ENCODE results near the gene TPD52L2.
"Not testable (repeated sequence)": the region's sequence is repeated elsewhere in the genome, so short reads cannot be mapped to it uniquely, and the experiment has no call there.

Gene TPD52L2

DNA sequence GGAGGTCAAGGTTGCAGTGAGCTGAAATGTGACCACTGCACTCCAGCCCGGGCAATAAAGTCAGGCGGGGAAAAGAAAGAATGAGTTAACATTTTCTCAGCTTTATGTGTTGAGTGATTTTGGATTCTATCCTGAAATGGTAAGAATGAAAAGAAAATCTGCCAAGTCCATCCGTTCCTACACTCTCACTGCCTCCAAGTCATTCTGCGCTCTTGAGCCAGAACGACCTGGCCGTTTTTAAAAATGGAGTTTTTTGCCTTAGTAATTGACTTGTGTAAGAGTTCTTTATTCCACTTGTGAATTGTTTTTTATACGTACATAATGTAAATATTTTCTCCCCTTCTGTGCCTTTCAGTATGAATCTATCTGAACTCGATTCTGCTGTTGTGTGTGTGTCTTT lies 58.6 kb downstream of the TPD52L2 start:
- Histone ChIP-seq H3K4me3 (replicated peaks; ENCODE audit: insufficient read depth, low read length) (no peak overlapping the region), H3K27ac (replicated peaks) (no peak overlapping the region; the same call in 1 of the 2 replicates), H3K27me3 (ENCODE audit: insufficient read depth, poor library complexity, severe bottlenecking) (no peaks in the 10 kb centered on the region)
- DNase-seq (ENCODE audit: low read depth in 1 of 2, low spot score in 1 of 2) = no peak
- TF ChIP-seq, protein P1, sequence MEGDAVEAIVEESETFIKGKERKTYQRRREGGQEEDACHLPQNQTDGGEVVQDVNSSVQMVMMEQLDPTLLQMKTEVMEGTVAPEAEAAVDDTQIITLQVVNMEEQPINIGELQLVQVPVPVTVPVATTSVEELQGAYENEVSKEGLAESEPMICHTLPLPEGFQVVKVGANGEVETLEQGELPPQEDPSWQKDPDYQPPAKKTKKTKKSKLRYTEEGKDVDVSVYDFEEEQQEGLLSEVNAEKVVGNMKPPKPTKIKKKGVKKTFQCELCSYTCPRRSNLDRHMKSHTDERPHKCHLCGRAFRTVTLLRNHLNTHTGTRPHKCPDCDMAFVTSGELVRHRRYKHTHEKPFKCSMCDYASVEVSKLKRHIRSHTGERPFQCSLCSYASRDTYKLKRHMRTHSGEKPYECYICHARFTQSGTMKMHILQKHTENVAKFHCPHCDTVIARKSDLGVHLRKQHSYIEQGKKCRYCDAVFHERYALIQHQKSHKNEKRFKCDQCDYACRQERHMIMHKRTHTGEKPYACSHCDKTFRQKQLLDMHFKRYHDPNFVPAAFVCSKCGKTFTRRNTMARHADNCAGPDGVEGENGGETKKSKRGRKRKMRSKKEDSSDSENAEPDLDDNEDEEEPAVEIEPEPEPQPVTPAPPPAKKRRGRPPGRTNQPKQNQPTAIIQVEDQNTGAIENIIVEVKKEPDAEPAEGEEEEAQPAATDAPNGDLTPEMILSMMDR (IDR thresholded peaks at IDR 0.05; ENCODE audit: insufficient read depth, low read length) = no peak
- TF ChIP-seq POLR2AphosphoS5 (IDR thresholded peaks at IDR 0.05; ENCODE audit: low read depth) (no peak), GABPA (IDR thresholded peaks at IDR 0.05; ENCODE audit: low read depth) (no peak), SPI1 (IDR thresholded peaks at IDR 0.05; ENCODE audit: borderline replicate concordance, low read depth) (no peak)
- TF ChIP-seq, protein P2, sequence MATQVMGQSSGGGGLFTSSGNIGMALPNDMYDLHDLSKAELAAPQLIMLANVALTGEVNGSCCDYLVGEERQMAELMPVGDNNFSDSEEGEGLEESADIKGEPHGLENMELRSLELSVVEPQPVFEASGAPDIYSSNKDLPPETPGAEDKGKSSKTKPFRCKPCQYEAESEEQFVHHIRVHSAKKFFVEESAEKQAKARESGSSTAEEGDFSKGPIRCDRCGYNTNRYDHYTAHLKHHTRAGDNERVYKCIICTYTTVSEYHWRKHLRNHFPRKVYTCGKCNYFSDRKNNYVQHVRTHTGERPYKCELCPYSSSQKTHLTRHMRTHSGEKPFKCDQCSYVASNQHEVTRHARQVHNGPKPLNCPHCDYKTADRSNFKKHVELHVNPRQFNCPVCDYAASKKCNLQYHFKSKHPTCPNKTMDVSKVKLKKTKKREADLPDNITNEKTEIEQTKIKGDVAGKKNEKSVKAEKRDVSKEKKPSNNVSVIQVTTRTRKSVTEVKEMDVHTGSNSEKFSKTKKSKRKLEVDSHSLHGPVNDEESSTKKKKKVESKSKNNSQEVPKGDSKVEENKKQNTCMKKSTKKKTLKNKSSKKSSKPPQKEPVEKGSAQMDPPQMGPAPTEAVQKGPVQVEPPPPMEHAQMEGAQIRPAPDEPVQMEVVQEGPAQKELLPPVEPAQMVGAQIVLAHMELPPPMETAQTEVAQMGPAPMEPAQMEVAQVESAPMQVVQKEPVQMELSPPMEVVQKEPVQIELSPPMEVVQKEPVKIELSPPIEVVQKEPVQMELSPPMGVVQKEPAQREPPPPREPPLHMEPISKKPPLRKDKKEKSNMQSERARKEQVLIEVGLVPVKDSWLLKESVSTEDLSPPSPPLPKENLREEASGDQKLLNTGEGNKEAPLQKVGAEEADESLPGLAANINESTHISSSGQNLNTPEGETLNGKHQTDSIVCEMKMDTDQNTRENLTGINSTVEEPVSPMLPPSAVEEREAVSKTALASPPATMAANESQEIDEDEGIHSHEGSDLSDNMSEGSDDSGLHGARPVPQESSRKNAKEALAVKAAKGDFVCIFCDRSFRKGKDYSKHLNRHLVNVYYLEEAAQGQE (IDR thresholded peaks at IDR 0.05; ENCODE audit: insufficient replicate concordance, low read depth) = no peak

DNA sequence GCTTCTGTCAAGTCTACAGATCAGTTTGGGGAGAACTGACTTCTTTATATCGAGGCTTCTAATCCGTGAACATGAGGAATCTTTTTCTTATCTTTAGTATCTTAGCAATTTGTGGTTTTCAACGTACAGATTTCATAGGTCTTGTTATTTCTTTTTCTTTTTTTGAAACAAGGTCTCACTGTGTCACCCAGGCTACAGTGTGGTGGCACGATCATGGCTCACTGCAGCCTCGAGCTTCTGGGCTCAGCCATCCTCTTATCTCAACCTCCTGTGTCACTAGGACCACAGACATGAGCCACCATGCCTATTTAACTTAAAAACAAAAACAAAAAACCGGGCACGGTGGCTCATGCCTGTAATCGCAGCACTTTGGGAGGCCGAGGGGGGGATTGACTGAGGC lies 59.2 kb downstream of the TPD52L2 start:
- H3K4me3 ChIP-seq (replicated peaks; ENCODE audit: insufficient read depth, low read length) = no peak overlapping the region
- no peak for DNase-seq (ENCODE audit: low read depth in 1 of 2, low spot score in 1 of 2)
- H3K27me3 ChIP-seq (ENCODE audit: insufficient read depth, poor library complexity, severe bottlenecking) = no peaks in the 10 kb centered on the region
- TF ChIP-seq, protein P1 (IDR thresholded peaks at IDR 0.05; ENCODE audit: insufficient read depth, low read length) = no peak
- TF ChIP-seq POLR2AphosphoS5 (IDR thresholded peaks at IDR 0.05; ENCODE audit: low read depth) (no peak), SPI1 (IDR thresholded peaks at IDR 0.05; ENCODE audit: borderline replicate concordance, low read depth) (no peak), GABPA (IDR thresholded peaks at IDR 0.05; ENCODE audit: low read depth) (no peak)
- TF ChIP-seq, protein P2 (IDR thresholded peaks at IDR 0.05; ENCODE audit: insufficient replicate concordance, low read depth) = no peak
- H3K27ac ChIP-seq (replicated peaks) = no peak overlapping the region; the same call in 1 of the 2 replicates

DNA sequence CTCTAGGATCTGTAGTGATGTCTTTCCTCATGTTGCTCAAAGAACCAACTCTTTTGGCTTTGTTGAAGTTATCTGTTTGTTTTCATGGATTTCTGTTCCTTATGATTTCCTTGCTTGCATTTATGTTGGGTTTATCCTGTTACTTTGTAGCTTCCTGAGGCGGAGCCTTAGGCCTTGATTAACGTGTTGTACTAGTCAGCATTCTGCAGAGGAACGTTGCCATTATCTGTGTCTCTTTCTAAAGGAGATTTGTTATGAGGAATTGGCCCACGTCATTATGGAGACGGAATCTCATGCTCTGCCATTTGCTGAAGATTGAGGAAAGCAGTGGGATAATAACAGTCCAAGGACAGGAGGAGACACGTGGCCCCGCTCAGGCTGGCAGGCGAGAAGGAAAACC lies 61.2 kb downstream of the TPD52L2 start:
- Histone ChIP-seq H3K27ac (replicated peaks) (no peak overlapping the region), H3K4me3 (replicated peaks; ENCODE audit: insufficient read depth, low read length) (no peak overlapping the region), H3K27me3 (ENCODE audit: insufficient read depth, poor library complexity, severe bottlenecking) (no peaks in the 10 kb centered on the region)
- DNase-seq (ENCODE audit: low read depth in 1 of 2, low spot score in 1 of 2) = no peak
- TF ChIP-seq, protein P1 (IDR thresholded peaks at IDR 0.05; ENCODE audit: insufficient read depth, low read length) = no peak

DNA sequence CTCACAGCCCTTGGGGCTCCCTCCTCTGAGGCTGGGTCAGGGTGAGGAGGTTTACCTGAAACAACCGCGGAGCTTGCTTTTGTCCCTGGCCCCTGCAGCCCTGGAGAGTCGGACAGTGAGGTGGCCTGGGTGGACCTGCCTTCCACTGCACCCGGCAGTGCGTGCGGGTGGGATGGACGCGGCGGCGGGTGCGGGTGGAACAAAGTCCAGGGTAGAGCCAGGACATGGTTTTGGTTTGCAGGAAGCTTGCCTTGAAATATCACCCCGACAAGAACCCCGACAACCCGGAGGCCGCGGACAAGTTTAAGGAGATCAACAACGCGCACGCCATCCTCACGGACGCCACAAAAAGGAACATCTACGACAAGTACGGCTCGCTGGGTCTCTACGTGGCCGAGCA lies 64.0 kb downstream of the TPD52L2 start:
- Histone ChIP-seq H3K4me3 (replicated peaks; ENCODE audit: insufficient read depth, low read length) (no peak overlapping the region), H3K27ac (replicated peaks) (no peak overlapping the region), H3K27me3 (ENCODE audit: insufficient read depth, poor library complexity, severe bottlenecking) (no peaks in the 10 kb centered on the region)
- DNase-seq (ENCODE audit: low read depth in 1 of 2, low spot score in 1 of 2) = no peak
- TF ChIP-seq, protein P1 (IDR thresholded peaks at IDR 0.05; ENCODE audit: insufficient read depth, low read length) = no peak
- no peak for TF ChIP-seq SPI1 (IDR thresholded peaks at IDR 0.05; ENCODE audit: borderline replicate concordance, low read depth)
- TF ChIP-seq POLR2AphosphoS5 (IDR thresholded peaks at IDR 0.05; ENCODE audit: low read depth) = no peak
- TF ChIP-seq, protein P2 (IDR thresholded peaks at IDR 0.05; ENCODE audit: insufficient replicate concordance, low read depth) = no peak
- TF ChIP-seq GABPA (IDR thresholded peaks at IDR 0.05; ENCODE audit: low read depth) = no peak

DNA sequence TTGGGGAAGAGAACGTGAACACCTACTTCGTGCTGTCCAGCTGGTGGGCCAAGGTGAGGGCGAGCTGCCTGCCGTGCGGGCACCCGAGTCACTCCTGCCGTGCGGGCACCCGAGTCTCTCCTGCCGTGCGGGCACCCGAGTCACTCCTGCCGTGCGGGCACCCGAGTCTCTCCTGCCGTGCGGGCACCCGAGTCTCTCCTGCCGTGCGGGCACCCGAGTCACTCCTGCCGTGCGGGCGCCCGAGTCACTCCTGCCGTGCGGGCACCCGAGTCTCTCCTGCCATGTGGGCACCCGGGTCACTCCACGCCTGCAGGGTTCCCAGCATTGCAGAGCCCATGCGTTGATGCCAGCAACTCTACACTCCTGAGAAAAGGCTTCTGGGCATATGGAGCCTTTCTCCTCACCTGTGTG lies 64.4 kb downstream of the TPD52L2 start:
- DNase-seq (ENCODE audit: low read depth in 1 of 2, low spot score in 1 of 2); H3K4me3 ChIP-seq (replicated peaks; ENCODE audit: insufficient read depth, low read length); H3K27ac ChIP-seq (replicated peaks); H3K27me3 ChIP-seq (ENCODE audit: insufficient read depth, poor library complexity, severe bottlenecking): not testable (repeated sequence)

All from HL-60 (cell line).